MM.1S (cell line): ENCODE results near the gene ARHGAP23.
"Not testable (repeated sequence)": the region's sequence is repeated elsewhere in the genome, so short reads cannot be mapped to it uniquely, and the experiment has no call there.

Experiments used
- DNase-seq: peaks from one replicate; pipeline ENCODE4 v3.0.0-alpha.2; 2015
- H2AFZ ChIP-seq: fragments of 300-600 bp; sonication (generic); 2 replicates; pipeline ENCODE4 v1.6.0; 2016; ENCODE audit warnings: antibody characterized with exemption, low read length
- H3F3A ChIP-seq: fragments of 300-600 bp; sonication (generic); 2 replicates; pipeline ENCODE4 v1.6.1; 2016; ENCODE audit warnings: mild to moderate bottlenecking, antibody characterized with exemption, low read length, moderate library complexity, mixed read lengths; ENCODE audit not compliant: insufficient read depth
- H3K27ac ChIP-seq: fragments of 300-600 bp; sonication (generic); 2 replicates; pipeline ENCODE4 v1.5.1; 2016; ENCODE audit warnings: mild to moderate bottlenecking, low read length
- H3K27me3 ChIP-seq: fragments of 300-600 bp; sonication (generic); replicated peaks from 2 replicates; pipeline ENCODE4 v1.6.0; 2016; ENCODE audit warnings: low read length; ENCODE audit not compliant: insufficient read depth
- H3K36me3 ChIP-seq: fragments of 300-600 bp; sonication (generic); replicated peaks from 2 replicates; pipeline ENCODE4 v1.6.1; 2016; ENCODE audit warnings: mild to moderate bottlenecking, low read length, mixed read lengths; ENCODE audit not compliant: insufficient read depth
- H3K4me1 ChIP-seq: fragments of 300-600 bp; sonication (generic); 2 replicates; pipeline ENCODE4 v1.6.1; 2016; ENCODE audit warnings: low read length, mixed read lengths
- H3K4me2 ChIP-seq: fragments of 300-600 bp; sonication (generic); 2 replicates; pipeline ENCODE4 v1.6.0; 2016; ENCODE audit warnings: low read depth, low read length
- H3K4me3 ChIP-seq: fragments of 300-600 bp; sonication (generic); 2 replicates; pipeline ENCODE4 v1.5.1; 2016; ENCODE audit warnings: low read length, mixed read lengths
- H3K79me2 ChIP-seq: fragments of 300-600 bp; sonication (generic); 2 replicates; pipeline ENCODE4 v1.6.1; 2016; ENCODE audit warnings: mixed run types, low read length, mixed read lengths
- H3K9ac ChIP-seq: fragments of 300-600 bp; sonication (generic); 2 replicates; pipeline ENCODE4 v1.6.1; 2016; ENCODE audit warnings: low read length, mixed read lengths
- H3K9me2 ChIP-seq: fragments of 300-600 bp; sonication (generic); replicated peaks from 2 replicates; pipeline ENCODE4 v1.6.1; 2016; ENCODE audit warnings: mild to moderate bottlenecking, low read length, mixed read lengths; ENCODE audit not compliant: insufficient read depth
- H3K9me3 ChIP-seq: fragments of 300-600 bp; sonication (generic); replicated peaks from 2 replicates; pipeline ENCODE4 v1.6.1; 2016; ENCODE audit warnings: mild to moderate bottlenecking, low read length, mixed read lengths; ENCODE audit not compliant: insufficient read depth
- H4K20me1 ChIP-seq: fragments of 300-600 bp; sonication (generic); 2 replicates; pipeline ENCODE4 v1.6.1; 2016; ENCODE audit warnings: mild to moderate bottlenecking, low read length, moderate library complexity, mixed read lengths; ENCODE audit not compliant: insufficient read depth
- CTCF ChIP-seq: fragments of 300-600 bp; sonication (generic); IDR thresholded peaks from 2 replicates; pipeline ENCODE4 v1.5.1; 2016; ENCODE audit warnings: antibody characterized with exemption, low read length, mixed read lengths
- EZH2 ChIP-seq: fragments of 300-600 bp; sonication (generic); optimal IDR thresholded peaks from 2 replicates; pipeline ENCODE3; 2017; ENCODE audit warnings: low read depth, mild to moderate bottlenecking, antibody characterized with exemption, low read length, mixed read lengths
- EZH2phosphoT487 ChIP-seq: fragments of 300-600 bp; sonication (generic); IDR thresholded peaks from 2 replicates; pipeline ENCODE4 v1.6.1; 2018; ENCODE audit warnings: antibody characterized with exemption, low read length

The ARHGAP23 gene

GRCh38 chr17:38498353-38498752 lies 70.1 kb downstream of the ARHGAP23 start:
- H4K20me1 ChIP-seq: no peaks in the 10 kb centered on the region
- H3K4me3 ChIP-seq: no peak overlapping the region
- DNase-seq: no peak
- H3K4me2 ChIP-seq: no peak overlapping the region
- H3F3A ChIP-seq: no peaks in the 10 kb centered on the region
- H3K9me3 ChIP-seq: no peaks in the 10 kb centered on the region
- H3K4me1 ChIP-seq: no peaks in the 10 kb centered on the region
- H3K27me3 ChIP-seq: no peaks in the 10 kb centered on the region
- no peak overlapping the region for H3K27ac ChIP-seq
- no peaks in the 10 kb centered on the region for H3K79me2 ChIP-seq
- H3K9me2 ChIP-seq: no peaks in the 10 kb centered on the region
- H2AFZ ChIP-seq: no peak overlapping the region
- no peak overlapping the region for H3K9ac ChIP-seq
- TF ChIP-seq EZH2 (no peak), EZH2phosphoT487 (no peak), CTCF (no peak)
- H3K36me3 ChIP-seq: no peaks in the 10 kb centered on the region

GRCh38 chr17:38499230-38499629 lies 71.0 kb downstream of the ARHGAP23 start:
- not testable (repeated sequence) for H3K9me3 ChIP-seq, H2AFZ ChIP-seq, DNase-seq, H3K4me1 ChIP-seq, H3K27me3 ChIP-seq, H3F3A ChIP-seq, H3K27ac ChIP-seq, H3K9ac ChIP-seq, H3K4me2 ChIP-seq, H4K20me1 ChIP-seq, H3K9me2 ChIP-seq, H3K4me3 ChIP-seq, H3K79me2 ChIP-seq, H3K36me3 ChIP-seq

GRCh38 chr17:38501718-38502117 lies 73.5 kb downstream of the ARHGAP23 start:
- H3K9ac ChIP-seq, H3K4me2 ChIP-seq, H3K36me3 ChIP-seq, H3F3A ChIP-seq, H3K27ac ChIP-seq, H3K27me3 ChIP-seq, H3K4me1 ChIP-seq, H3K79me2 ChIP-seq, H2AFZ ChIP-seq, H4K20me1 ChIP-seq, H3K9me3 ChIP-seq, DNase-seq, H3K9me2 ChIP-seq, H3K4me3 ChIP-seq: not testable (repeated sequence)

- H3K9me3 ChIP-seq, H3K27ac ChIP-seq, H3K4me3 ChIP-seq, DNase-seq, H2AFZ ChIP-seq, H3K36me3 ChIP-seq, H3K27me3 ChIP-seq, H3K9me2 ChIP-seq, H3F3A ChIP-seq, H3K79me2 ChIP-seq, H3K4me1 ChIP-seq, H3K9ac ChIP-seq, H3K4me2 ChIP-seq, H4K20me1 ChIP-seq: not testable (repeated sequence)
Observed at GRCh38 chr17:38503286-38503913, 75.1 kb downstream of the ARHGAP23 start.

GRCh38 chr17:38504216-38504615 lies 76.0 kb downstream of the ARHGAP23 start:
- Histone ChIP-seq H3K4me2 (no peak overlapping the region), H3K9me2 (no peaks in the 10 kb centered on the region), H3F3A (no peaks in the 10 kb centered on the region), H2AFZ (no peak overlapping the region), H3K9ac (no peak overlapping the region), H3K36me3 (no peaks in the 10 kb centered on the region), H3K79me2 (no peaks in the 10 kb centered on the region), H3K4me3 (no peak overlapping the region), H3K27me3 (no peaks in the 10 kb centered on the region), H3K4me1 (no peaks in the 10 kb centered on the region), H3K9me3 (no peaks in the 10 kb centered on the region), H4K20me1 (no peaks in the 10 kb centered on the region), H3K27ac (no peak overlapping the region)
- TF ChIP-seq CTCF (no peak), EZH2 (no peak), EZH2phosphoT487 (no peak)
- no peak for DNase-seq
